ENCODE results near the gene SERPINA12. TPM values are rescaled to one million over a fixed set of nuclear protein-coding genes. Genes with fewer than 3 reads are reported as not detected.
A peak's percentile ranks its signal among the peaks of the same experiment; 100 is the strongest.

Gene SERPINA12
- total and polyA plus RNA-seq, 2 of the 13 experiments (the other 11 are each of a cell fraction or from before 2014, with no cell fraction given), result 0.08 TPM; not detected in 1

- TF ChIP-seq ZNF18 (CRISPR knock-in tag; IDR thresholded peaks at IDR 0.05; ENCODE audit: insufficient replicate concordance) (peak; percentile 22), MED1 (CRISPR knock-in tag; IDR thresholded peaks at IDR 0.05) (0 out of 2 replicates have a peak, but pooled peaks have one; percentile 34), GABPB1 (CRISPR knock-in tag; IDR thresholded peaks at IDR 0.05) (no peak), SNAPC2 (CRISPR knock-in tag; IDR thresholded peaks at IDR 0.05) (peak; percentile 56; the same call in 1 of the 2 replicates), ARID2 (CRISPR knock-in tag; IDR thresholded peaks at IDR 0.05; ENCODE audit: borderline replicate concordance) (0 out of 2 replicates have a peak, but pooled peaks have one; percentile 14)
- TF ChIP-seq, protein P1, sequence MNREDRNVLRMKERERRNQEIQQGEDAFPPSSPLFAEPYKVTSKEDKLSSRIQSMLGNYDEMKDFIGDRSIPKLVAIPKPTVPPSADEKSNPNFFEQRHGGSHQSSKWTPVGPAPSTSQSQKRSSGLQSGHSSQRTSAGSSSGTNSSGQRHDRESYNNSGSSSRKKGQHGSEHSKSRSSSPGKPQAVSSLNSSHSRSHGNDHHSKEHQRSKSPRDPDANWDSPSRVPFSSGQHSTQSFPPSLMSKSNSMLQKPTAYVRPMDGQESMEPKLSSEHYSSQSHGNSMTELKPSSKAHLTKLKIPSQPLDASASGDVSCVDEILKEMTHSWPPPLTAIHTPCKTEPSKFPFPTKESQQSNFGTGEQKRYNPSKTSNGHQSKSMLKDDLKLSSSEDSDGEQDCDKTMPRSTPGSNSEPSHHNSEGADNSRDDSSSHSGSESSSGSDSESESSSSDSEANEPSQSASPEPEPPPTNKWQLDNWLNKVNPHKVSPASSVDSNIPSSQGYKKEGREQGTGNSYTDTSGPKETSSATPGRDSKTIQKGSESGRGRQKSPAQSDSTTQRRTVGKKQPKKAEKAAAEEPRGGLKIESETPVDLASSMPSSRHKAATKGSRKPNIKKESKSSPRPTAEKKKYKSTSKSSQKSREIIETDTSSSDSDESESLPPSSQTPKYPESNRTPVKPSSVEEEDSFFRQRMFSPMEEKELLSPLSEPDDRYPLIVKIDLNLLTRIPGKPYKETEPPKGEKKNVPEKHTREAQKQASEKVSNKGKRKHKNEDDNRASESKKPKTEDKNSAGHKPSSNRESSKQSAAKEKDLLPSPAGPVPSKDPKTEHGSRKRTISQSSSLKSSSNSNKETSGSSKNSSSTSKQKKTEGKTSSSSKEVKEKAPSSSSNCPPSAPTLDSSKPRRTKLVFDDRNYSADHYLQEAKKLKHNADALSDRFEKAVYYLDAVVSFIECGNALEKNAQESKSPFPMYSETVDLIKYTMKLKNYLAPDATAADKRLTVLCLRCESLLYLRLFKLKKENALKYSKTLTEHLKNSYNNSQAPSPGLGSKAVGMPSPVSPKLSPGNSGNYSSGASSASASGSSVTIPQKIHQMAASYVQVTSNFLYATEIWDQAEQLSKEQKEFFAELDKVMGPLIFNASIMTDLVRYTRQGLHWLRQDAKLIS (CRISPR knock-in tag; IDR thresholded peaks at IDR 0.05), result no peak
Observed at GRCh38 chr14:94451826-94452225, 57.4 kb downstream of the SERPINA12 start (continued).

Measured in HepG2 (cell line).